HEK293 (cell line): Measurements from ENCODE around the gene TCEAL1.

Experiments used
- CTCF ChIA-PET: fragments of 350-600 bp; formaldehyde crosslinking; extraction: SDS; loops from one replicate; lab custom pipeline; 2021; ENCODE audit warnings: antibody characterized with exemption; lab: Yijun Ruan, JAX
- POLR2A ChIA-PET: fragments of 300-600 bp; formaldehyde crosslinking; extraction: SDS; loops from one replicate; lab custom pipeline; 2020; ENCODE audit warnings: antibody characterized with exemption, inconsistent platforms; lab: Yijun Ruan, JAX
- H3K27ac ChIP-seq: fragments of 200-500 bp; sonication (Bioruptor generic); 2 replicates; pipeline ENCODE4 v1.5.1; 2014; ENCODE audit warnings: low read depth, low read length, control low read depth, inconsistent platforms; ENCODE audit errors: extremely low read depth
- H3K36me3 ChIP-seq, 2 experiments: fragments of 200-500 bp in 1 of 2; sonication (Bioruptor generic) in 1 of 2; 1 replicate in 1 of 2; 2 replicates in 1 of 2; pipeline ENCODE4 v1.5.1; 2014 to 2017; ENCODE audit warnings: inconsistent platforms in 2 of 2, low read length in 2 of 2; ENCODE audit not compliant: control insufficient read depth in 2 of 2, insufficient read depth in 1 of 2
- H3K4me1 ChIP-seq: fragments of 200-500 bp; sonication (Bioruptor generic); 2 replicates; pipeline ENCODE4 v1.5.1; 2014; ENCODE audit warnings: mild to moderate bottlenecking, low read length, inconsistent platforms; ENCODE audit not compliant: control insufficient read depth, insufficient read depth
- H3K4me3 ChIP-seq: 2 replicates; pipeline ENCODE4 v1.5.1; 2011; ENCODE audit warnings: low read depth, mild to moderate bottlenecking, control low read depth, low read length, moderate library complexity
- H3K9me3 ChIP-seq: fragments of 200-500 bp; sonication (Bioruptor generic); 2 replicates; pipeline ENCODE4 v1.5.1; 2014; ENCODE audit warnings: low read depth, low read length, inconsistent platforms; ENCODE audit not compliant: control insufficient read depth, insufficient read depth
- GLIS1 ChIP-seq: fragments of 450-650 bp; formaldehyde crosslinking; IDR thresholded peaks from 2 replicates; pipeline ENCODE4 v1.5.1; 2016; ENCODE audit warnings: missing biosample characterization, missing genetic modification characterization
- IKZF3 ChIP-seq: fragments of 450-650 bp; IDR thresholded peaks from 2 replicates; pipeline ENCODE4 v1.5.0; 2018; ENCODE audit warnings: missing biosample characterization, mild to moderate bottlenecking, missing genetic modification characterization, moderate library complexity
- PRDM1 ChIP-seq: fragments of 450-650 bp; formaldehyde crosslinking; IDR thresholded peaks from 2 replicates; pipeline ENCODE4; 2016; ENCODE audit warnings: missing biosample characterization, missing genetic modification characterization
- ZBTB17 ChIP-seq: fragments of 450-650 bp; formaldehyde crosslinking; IDR thresholded peaks from 2 replicates; pipeline ENCODE4 v1.5.1; 2016; ENCODE audit warnings: missing biosample characterization, missing genetic modification characterization
- ZBTB20 ChIP-seq: fragments of 450-650 bp; formaldehyde crosslinking; IDR thresholded peaks from 2 replicates; pipeline ENCODE4 v1.5.1; 2016; ENCODE audit warnings: missing biosample characterization, missing genetic modification characterization
- ZBTB21 ChIP-seq: fragments of 450-650 bp; formaldehyde crosslinking; IDR thresholded peaks from 2 replicates; pipeline ENCODE4 v1.5.1; 2017; ENCODE audit warnings: missing biosample characterization, missing genetic modification characterization
- ZNF112 ChIP-seq: fragments of 450-650 bp; formaldehyde crosslinking; IDR thresholded peaks from 2 replicates; pipeline ENCODE4 v1.5.0; 2017; ENCODE audit warnings: missing biosample characterization, missing genetic modification characterization
- ZNF146 ChIP-seq: fragments of 450-650 bp; formaldehyde crosslinking; IDR thresholded peaks from 2 replicates; pipeline ENCODE4 v1.5.1; 2016; ENCODE audit warnings: missing biosample characterization, missing genetic modification characterization
- ZNF324 ChIP-seq: fragments of 450-650 bp; formaldehyde crosslinking; IDR thresholded peaks from 2 replicates; pipeline ENCODE4 v1.5.1; 2016; ENCODE audit warnings: missing biosample characterization, missing genetic modification characterization
- ZNF341 ChIP-seq: fragments of 450-650 bp; formaldehyde crosslinking; IDR thresholded peaks from 2 replicates; pipeline ENCODE4; 2016; ENCODE audit warnings: low read depth, missing biosample characterization, missing genetic modification characterization
- ZNF394 ChIP-seq: fragments of 450-650 bp; formaldehyde crosslinking; IDR thresholded peaks from 2 replicates; pipeline ENCODE4 v1.5.1; 2016; ENCODE audit warnings: missing biosample characterization, missing genetic modification characterization, mild to moderate bottlenecking, moderate library complexity, borderline replicate concordance
- ZNF423 ChIP-seq: fragments of 450-650 bp; formaldehyde crosslinking; IDR thresholded peaks from 2 replicates; pipeline ENCODE4 v1.5.1; 2016; ENCODE audit warnings: missing biosample characterization, missing genetic modification characterization
- ZNF426 ChIP-seq: fragments of 450-650 bp; formaldehyde crosslinking; IDR thresholded peaks from 2 replicates; pipeline ENCODE4 v1.5.1; 2017; ENCODE audit warnings: missing biosample characterization, missing genetic modification characterization, mild to moderate bottlenecking, inconsistent platforms, moderate library complexity
- ZNF544 ChIP-seq: fragments of 450-650 bp; formaldehyde crosslinking; IDR thresholded peaks from 2 replicates; pipeline ENCODE4 v1.5.0; 2017; ENCODE audit warnings: missing biosample characterization, missing genetic modification characterization
- ZNF704 ChIP-seq: fragments of 450-650 bp; formaldehyde crosslinking; IDR thresholded peaks from 2 replicates; pipeline ENCODE4 v1.5.1; 2016; ENCODE audit warnings: missing biosample characterization, missing genetic modification characterization
- ZSCAN23 ChIP-seq: fragments of 450-650 bp; formaldehyde crosslinking; IDR thresholded peaks from 2 replicates; pipeline ENCODE4 v1.5.1; 2016; ENCODE audit warnings: missing biosample characterization, missing genetic modification characterization
- ZSCAN5A ChIP-seq: fragments of 450-650 bp; formaldehyde crosslinking; IDR thresholded peaks from 2 replicates; pipeline ENCODE4 v1.5.1; 2016; ENCODE audit warnings: missing biosample characterization, missing genetic modification characterization
- TF ChIP-seq, protein P1 (sequence below): IDR thresholded peaks from 2 replicates; pipeline ENCODE4 v1.6.1; 2011; ENCODE audit warnings: mild to moderate bottlenecking, low read depth, low read length, borderline replicate concordance
- TF ChIP-seq, protein P2 (sequence below): fragments of 450-650 bp; formaldehyde crosslinking; IDR thresholded peaks from 2 replicates; pipeline ENCODE4 v1.5.1; 2016; ENCODE audit warnings: missing biosample characterization, missing genetic modification characterization
- TF ChIP-seq, protein P3 (sequence below): fragments of 450-650 bp; formaldehyde crosslinking; IDR thresholded peaks from 2 replicates; pipeline ENCODE4 v1.5.1; 2016; ENCODE audit warnings: missing biosample characterization, missing genetic modification characterization

Gene TCEAL1

DNA sequence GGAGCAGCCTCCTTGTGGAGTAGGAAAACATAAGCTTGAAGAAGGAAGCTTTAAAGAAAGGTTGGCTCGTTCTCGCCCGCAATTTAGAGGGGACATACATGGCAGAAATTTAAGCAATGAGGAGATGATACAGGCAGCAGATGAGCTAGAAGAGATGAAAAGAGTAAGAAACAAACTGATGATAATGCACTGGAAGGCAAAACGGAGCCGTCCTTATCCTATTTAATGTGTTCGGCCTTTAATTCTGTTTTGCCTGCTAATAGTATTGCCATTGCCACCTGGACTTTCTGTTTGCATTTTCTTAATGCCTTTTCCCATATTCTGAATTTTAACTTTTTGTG, 1.4 kb downstream of the TCEAL1 start (continued):
- peak; percentile 2; the same call in 1 of the 2 replicates for TF ChIP-seq ZNF394 (tag by site-specific recombination)
- TF ChIP-seq ZNF423 = no peak
- 0 out of 2 replicates have a peak, but pooled peaks have one; percentile 2 for TF ChIP-seq GLIS1 (tag by site-specific recombination)
- no peak for TF ChIP-seq PRDM1 (tag by site-specific recombination)
- peak; percentile 13; the same call in 1 of the 2 replicates for TF ChIP-seq ZBTB17 (tag by site-specific recombination)
- TF ChIP-seq ZNF426 (tag by site-specific recombination) = no peak

DNA sequence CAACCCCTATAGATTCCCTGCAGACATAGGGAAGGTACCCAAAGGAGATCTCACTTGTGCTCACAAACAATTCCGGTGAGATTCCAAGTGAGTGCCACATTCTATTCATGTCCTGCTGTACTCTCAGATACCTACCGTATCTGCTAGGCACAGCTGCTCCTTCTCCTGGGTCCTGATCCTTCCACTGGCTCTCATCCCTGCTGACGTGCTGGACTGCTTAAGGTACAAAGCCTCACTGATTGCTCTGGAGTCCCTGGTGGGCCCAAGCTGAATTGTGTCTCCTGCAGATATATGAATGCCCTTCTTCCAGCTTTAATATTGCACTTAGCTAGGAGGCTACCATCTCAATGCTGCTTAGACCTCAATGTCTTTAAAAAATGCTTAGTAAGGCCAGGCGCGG, 2.4 kb downstream of the TCEAL1 start:
- CTCF ChIA-PET = interaction anchor here (0.6 to 1.7 kb wide), 8 partner anchors 9 to 505 kb away, joined by 3 to 10 read pairs (median 4); partner anchors contain the start of gene TCEAL3

More for the DNA sequence above, 2.4 kb downstream of the TCEAL1 start:
- H3K4me1 ChIP-seq = peaks cover 4% of the 10 kb centered on the region; the same call in 1 of the 2 replicates
- H3K9me3 ChIP-seq = no peaks in the 10 kb centered on the region
- POLR2A ChIA-PET = interaction anchor here (2.7 kb wide), 1 partner anchor 21 kb away, joined by 7 read pairs; no protein-coding TSS in a partner anchor
- no peak overlapping the region for H3K27ac ChIP-seq
- TF ChIP-seq ZNF544 (tag by site-specific recombination) (no peak), ZSCAN5A (tag by site-specific recombination) (no peak), ZBTB21 (tag by site-specific recombination) (no peak), ZNF112 (tag by site-specific recombination) (no peak), ZNF341 (tag by site-specific recombination) (no peak), ZSCAN23 (tag by site-specific recombination) (no peak), ZNF146 (tag by site-specific recombination) (no peak), IKZF3 (tag by site-specific recombination) (no peak), ZNF324 (no peak), ZBTB20 (no peak), ZNF704 (tag by site-specific recombination) (no peak)
- TF ChIP-seq, protein P1, sequence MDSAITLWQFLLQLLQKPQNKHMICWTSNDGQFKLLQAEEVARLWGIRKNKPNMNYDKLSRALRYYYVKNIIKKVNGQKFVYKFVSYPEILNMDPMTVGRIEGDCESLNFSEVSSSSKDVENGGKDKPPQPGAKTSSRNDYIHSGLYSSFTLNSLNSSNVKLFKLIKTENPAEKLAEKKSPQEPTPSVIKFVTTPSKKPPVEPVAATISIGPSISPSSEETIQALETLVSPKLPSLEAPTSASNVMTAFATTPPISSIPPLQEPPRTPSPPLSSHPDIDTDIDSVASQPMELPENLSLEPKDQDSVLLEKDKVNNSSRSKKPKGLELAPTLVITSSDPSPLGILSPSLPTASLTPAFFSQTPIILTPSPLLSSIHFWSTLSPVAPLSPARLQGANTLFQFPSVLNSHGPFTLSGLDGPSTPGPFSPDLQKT = no peak
- TF ChIP-seq, protein P2, sequence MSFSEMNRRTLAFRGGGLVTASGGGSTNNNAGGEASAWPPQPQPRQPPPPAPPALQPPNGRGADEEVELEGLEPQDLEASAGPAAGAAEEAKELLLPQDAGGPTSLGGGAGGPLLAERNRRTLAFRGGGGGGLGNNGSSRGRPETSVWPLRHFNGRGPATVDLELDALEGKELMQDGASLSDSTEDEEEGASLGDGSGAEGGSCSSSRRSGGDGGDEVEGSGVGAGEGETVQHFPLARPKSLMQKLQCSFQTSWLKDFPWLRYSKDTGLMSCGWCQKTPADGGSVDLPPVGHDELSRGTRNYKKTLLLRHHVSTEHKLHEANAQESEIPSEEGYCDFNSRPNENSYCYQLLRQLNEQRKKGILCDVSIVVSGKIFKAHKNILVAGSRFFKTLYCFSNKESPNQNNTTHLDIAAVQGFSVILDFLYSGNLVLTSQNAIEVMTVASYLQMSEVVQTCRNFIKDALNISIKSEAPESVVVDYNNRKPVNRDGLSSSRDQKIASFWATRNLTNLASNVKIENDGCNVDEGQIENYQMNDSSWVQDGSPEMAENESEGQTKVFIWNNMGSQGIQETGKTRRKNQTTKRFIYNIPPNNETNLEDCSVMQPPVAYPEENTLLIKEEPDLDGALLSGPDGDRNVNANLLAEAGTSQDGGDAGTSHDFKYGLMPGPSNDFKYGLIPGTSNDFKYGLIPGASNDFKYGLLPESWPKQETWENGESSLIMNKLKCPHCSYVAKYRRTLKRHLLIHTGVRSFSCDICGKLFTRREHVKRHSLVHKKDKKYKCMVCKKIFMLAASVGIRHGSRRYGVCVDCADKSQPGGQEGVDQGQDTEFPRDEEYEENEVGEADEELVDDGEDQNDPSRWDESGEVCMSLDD = no peak
- TF ChIP-seq, protein P3, sequence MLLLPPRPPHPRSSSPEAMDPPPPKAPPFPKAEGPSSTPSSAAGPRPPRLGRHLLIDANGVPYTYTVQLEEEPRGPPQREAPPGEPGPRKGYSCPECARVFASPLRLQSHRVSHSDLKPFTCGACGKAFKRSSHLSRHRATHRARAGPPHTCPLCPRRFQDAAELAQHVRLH (tag by site-specific recombination) = no peak
- H3K4me3 ChIP-seq = no peak overlapping the region
- H3K36me3 ChIP-seq = peaks cover 0 to 5% of the 10 kb centered on the region in 2 experiments; a peak in 1 of 3 replicates
